PFSK-1 (cell line): ENCODE data around the gene TCAP.

Source experiments
- POLR2AphosphoS5 ChIP-seq: IDR thresholded peaks from 2 replicates; pipeline ENCODE4 v1.6.1; 2012; ENCODE audit warnings: low read depth, mild to moderate bottlenecking, control low read depth, low read length, moderate library complexity
- TAF1 ChIP-seq: IDR thresholded peaks from 2 replicates; pipeline ENCODE4 v1.6.1; 2012; ENCODE audit warnings: low read length, control low read depth, borderline replicate concordance; ENCODE audit not compliant: insufficient read depth
- TF ChIP-seq, protein P1 (sequence below), 2 experiments: IDR thresholded peaks; 2 replicates each; pipeline versions ENCODE4 v1.6.1 to v1.8.0; 2011 to 2012; ENCODE audit warnings: low read depth in 2 of 2, low read length in 2 of 2, control low read depth in 1 of 2, inconsistent platforms in 1 of 2, mild to moderate bottlenecking in 1 of 2, moderate library complexity in 1 of 2; ENCODE audit not compliant: insufficient read depth in 1 of 2

DNA sequence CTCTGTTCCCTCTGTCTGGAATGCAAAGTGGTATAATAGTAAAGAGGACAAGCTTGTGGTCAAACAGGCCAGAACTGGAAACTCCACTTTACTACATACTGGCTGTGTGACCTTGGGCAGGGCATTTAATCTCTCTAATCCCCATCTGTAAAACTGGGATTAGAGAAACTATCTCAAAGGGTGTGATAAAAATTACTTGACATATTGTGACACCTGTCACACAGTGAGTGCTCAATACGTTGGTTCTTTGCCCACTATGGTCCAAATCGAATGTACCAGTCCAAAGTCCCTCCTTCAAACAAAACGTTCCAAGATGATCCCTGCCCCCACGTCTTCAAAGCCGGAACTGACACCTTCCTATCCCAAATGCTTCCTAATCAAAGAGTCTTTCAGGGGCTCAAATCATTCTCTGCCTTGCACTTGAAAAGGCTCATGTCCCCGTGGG lies 22.0 kb downstream of the TCAP start:
- TF ChIP-seq, protein P1, sequence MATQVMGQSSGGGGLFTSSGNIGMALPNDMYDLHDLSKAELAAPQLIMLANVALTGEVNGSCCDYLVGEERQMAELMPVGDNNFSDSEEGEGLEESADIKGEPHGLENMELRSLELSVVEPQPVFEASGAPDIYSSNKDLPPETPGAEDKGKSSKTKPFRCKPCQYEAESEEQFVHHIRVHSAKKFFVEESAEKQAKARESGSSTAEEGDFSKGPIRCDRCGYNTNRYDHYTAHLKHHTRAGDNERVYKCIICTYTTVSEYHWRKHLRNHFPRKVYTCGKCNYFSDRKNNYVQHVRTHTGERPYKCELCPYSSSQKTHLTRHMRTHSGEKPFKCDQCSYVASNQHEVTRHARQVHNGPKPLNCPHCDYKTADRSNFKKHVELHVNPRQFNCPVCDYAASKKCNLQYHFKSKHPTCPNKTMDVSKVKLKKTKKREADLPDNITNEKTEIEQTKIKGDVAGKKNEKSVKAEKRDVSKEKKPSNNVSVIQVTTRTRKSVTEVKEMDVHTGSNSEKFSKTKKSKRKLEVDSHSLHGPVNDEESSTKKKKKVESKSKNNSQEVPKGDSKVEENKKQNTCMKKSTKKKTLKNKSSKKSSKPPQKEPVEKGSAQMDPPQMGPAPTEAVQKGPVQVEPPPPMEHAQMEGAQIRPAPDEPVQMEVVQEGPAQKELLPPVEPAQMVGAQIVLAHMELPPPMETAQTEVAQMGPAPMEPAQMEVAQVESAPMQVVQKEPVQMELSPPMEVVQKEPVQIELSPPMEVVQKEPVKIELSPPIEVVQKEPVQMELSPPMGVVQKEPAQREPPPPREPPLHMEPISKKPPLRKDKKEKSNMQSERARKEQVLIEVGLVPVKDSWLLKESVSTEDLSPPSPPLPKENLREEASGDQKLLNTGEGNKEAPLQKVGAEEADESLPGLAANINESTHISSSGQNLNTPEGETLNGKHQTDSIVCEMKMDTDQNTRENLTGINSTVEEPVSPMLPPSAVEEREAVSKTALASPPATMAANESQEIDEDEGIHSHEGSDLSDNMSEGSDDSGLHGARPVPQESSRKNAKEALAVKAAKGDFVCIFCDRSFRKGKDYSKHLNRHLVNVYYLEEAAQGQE (IDR thresholded peaks at IDR 0.05; ENCODE audit: insufficient read depth in 1 of 2, low read depth in 2 of 2, low read length in 2 of 2): no peak
- TF ChIP-seq POLR2AphosphoS5: no peak
- no peak for TF ChIP-seq TAF1
